Rectal smooth muscle tissue (tissue), 1 donor: ENCODE measurements around the gene CABP4.
"Not testable (repeated sequence)": the region's sequence is repeated elsewhere in the genome, so short reads cannot be mapped to it uniquely, and the experiment has no call there.

Source experiments
- H3K27ac ChIP-seq: one replicate; pipeline ENCODE4 v1.7.0; 2013; ENCODE audit warnings: low read depth, low read length, inconsistent platforms
- H3K27me3 ChIP-seq: one replicate; pipeline ENCODE4 v1.7.0; 2013; ENCODE audit warnings: low read length; ENCODE audit not compliant: control insufficient read depth, insufficient read depth
- H3K36me3 ChIP-seq: one replicate; pipeline ENCODE4 v1.7.0; 2013; ENCODE audit warnings: low read length; ENCODE audit not compliant: control insufficient read depth, insufficient read depth
- H3K4me1 ChIP-seq: one replicate; pipeline ENCODE4 v1.7.0; 2013; ENCODE audit warnings: low read length; ENCODE audit not compliant: control insufficient read depth, insufficient read depth
- H3K4me3 ChIP-seq: one replicate; pipeline ENCODE4 v1.7.0; 2013; ENCODE audit warnings: low read length
- H3K9ac ChIP-seq: one replicate; pipeline ENCODE4 v1.7.0; 2013; ENCODE audit warnings: low read length

The CABP4 gene

DNA sequence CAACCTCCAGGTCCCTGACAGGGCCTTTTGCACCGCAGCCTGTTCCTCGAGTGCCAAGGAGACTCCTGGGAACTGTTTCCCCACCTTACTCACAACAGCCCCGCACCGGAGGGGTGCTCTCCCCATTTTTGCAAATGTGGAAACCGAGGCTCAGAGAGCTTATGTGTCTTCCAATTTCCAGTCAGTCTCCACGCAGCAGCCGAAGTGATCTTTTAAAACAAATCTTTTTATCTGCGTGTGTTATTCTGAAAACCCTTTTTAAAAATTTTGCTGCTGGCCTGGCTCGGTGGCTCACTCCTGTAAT lies 14.3 kb downstream of the CABP4 start:
- no peaks in the 10 kb centered on the region for H3K27me3 ChIP-seq
- H3K27ac ChIP-seq, result peak overlapping the region; percentile 80
- H3K4me1 ChIP-seq, result peaks cover 6% of the 10 kb centered on the region
- H3K4me3 ChIP-seq, result peak overlapping the region; percentile 62
- H3K36me3 ChIP-seq, result no peaks in the 10 kb centered on the region
- H3K9ac ChIP-seq, result peak overlapping the region; percentile 39

DNA sequence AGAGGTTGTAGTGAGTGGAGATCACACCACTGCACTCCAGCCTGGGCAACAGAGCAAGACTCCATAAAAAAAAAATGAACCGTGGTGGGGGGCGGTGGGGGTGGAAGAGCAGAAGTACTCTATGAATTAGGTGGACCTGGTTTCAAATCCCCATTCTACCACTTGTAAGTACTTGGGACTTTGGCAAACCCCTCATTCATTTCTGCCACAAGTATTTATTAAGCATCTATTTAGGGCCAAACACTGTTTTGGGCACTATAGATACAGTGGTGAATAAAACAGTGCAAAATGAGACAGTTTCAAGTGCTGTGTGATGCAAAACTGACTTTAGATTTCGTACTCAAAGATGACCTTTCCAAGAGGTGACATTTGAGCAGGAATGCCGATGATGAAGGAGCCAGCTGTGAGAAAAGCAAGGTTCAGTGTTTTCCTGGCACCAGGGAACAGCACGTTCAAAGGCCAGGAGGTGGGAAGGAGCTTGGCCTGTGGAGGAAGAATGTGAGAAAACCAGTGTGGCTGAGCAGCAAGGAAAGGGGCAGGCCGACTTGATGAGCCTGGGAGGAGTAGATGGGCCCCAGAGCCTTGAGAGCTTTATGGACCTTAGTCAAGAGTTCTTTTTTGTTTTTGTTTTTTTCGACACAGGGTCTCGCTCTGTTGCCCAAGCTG lies 15.3 kb downstream of the CABP4 start:
- Histone ChIP-seq H3K9ac (no peak overlapping the region), H3K36me3 (no peaks in the 10 kb centered on the region), H3K27me3 (no peaks in the 10 kb centered on the region), H3K27ac (no peak overlapping the region), H3K4me1 (peaks cover 6% of the 10 kb centered on the region), H3K4me3 (no peak overlapping the region)

DNA sequence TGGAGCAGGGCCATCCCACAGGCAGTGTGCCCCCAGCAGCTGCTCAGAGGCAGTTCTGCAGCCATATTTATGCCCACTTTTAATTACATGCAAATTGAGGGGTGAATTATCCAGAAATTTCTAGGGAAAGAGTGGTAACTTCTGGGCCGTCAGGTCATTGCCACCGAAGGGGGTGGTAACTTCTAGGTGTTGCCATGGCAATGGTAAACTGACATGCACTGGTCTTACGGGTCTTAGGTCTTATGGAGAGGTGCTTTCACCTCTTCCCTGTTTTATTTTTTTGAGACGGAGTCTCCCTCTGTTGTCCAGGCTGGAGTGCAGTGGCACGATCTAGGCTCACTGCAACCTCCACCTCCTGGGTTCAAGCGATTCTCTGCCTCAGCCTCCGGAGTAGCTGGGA lies 17.7 kb downstream of the CABP4 start:
- no peak overlapping the region for H3K9ac ChIP-seq
- peaks cover 6% of the 10 kb centered on the region for H3K4me1 ChIP-seq

DNA sequence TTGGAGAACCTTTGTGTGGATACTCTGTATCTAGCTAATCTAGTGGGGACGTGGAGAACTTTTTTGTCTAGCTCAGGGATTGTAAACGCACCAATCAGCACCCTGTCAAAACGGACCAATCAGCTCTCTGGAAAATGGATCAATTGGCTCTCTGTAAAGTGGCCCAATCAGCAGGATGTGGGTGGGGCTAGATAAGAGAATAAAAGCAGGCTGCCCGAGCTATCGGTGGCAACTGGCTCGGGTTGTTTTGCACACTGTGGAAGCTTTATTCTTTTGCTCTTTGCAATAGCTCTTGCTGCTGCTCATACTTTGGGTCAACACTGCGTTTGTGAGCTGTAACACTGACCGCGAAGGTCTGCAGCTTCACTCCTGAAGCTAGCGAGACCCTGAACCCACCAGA lies 21.5 kb downstream of the CABP4 start:
- H3K9ac ChIP-seq, H3K27me3 ChIP-seq, H3K4me3 ChIP-seq, H3K27ac ChIP-seq, H3K4me1 ChIP-seq, H3K36me3 ChIP-seq: not testable (repeated sequence)

More for the DNA sequence above, 17.7 kb downstream of the CABP4 start:
- no peak overlapping the region for H3K4me3 ChIP-seq
- H3K27ac ChIP-seq, result no peak overlapping the region
- no peaks in the 10 kb centered on the region for H3K27me3 ChIP-seq
- H3K36me3 ChIP-seq, result no peaks in the 10 kb centered on the region

DNA sequence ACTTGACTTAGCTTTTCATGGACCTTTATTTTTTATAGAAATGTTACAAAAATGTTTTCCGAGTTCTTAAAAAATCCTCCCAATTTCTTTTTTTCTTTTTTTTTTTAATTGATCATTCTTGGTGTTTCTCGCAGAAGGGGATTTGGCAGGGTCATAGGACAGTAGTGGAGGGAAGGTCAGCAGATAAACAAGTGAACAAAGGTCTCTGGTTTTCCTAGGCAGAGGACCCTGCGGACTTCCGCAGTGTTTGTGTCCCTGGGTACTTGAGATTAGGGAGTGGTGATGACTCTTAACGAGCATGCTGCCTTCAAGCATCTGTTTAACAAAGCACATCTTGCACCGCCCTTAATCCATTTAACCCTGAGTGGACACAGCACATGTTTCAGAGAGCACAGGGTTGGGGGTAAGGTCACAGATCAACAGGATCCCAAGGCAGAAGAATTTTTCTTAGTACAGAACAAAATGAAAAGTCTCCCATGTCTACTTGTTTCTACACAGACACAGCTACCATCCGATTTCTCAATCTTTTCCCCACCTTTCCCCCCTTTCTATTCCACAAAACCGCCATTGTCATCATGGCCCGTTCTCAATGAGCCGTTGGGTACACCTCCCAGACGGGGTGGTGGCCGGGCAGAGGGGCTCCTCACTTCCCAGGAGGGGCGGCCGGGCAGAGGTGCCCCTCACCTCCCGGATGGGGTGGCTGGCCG lies 22.3 kb downstream of the CABP4 start:
- H3K9ac ChIP-seq, result not testable (repeated sequence)

DNA sequence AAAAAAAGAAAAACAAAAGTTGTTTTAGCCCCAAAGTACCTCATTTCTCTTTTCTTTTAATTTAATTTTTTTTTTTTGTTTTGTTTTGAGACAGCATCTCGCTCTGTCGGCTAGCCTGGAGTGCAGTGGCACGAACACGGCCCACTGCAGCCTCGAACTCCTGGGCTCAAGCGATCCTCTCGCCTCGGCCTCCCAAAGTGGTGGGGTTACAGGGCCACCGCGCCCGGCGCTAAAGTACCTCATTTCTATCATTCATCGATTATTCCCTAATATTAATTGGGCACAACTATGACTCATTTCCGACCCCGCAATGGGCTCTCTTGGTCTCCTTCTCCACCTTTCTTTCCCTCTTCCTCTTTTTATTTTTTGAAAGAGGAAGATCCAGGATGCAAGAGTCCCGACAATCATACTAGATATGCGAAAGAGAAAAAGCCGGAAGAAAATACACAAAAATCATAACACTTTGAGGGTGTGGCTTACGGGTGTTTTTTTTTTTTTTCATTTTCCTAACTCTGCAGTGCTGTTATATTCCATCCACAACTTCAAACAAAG lies 27.2 kb downstream of the CABP4 start:
- Histone ChIP-seq H3K27me3 (no peaks in the 10 kb centered on the region), H3K36me3 (peaks cover 2% of the 10 kb centered on the region), H3K4me1 (peaks cover 13% of the 10 kb centered on the region), H3K9ac (peak overlapping the region; percentile 45), H3K27ac (peak overlapping the region; percentile 86), H3K4me3 (peak overlapping the region; percentile 79)

More for the DNA sequence above, 22.3 kb downstream of the CABP4 start:
- H3K4me1 ChIP-seq, H3K27ac ChIP-seq, H3K36me3 ChIP-seq, H3K27me3 ChIP-seq, H3K4me3 ChIP-seq: not testable (repeated sequence)

DNA sequence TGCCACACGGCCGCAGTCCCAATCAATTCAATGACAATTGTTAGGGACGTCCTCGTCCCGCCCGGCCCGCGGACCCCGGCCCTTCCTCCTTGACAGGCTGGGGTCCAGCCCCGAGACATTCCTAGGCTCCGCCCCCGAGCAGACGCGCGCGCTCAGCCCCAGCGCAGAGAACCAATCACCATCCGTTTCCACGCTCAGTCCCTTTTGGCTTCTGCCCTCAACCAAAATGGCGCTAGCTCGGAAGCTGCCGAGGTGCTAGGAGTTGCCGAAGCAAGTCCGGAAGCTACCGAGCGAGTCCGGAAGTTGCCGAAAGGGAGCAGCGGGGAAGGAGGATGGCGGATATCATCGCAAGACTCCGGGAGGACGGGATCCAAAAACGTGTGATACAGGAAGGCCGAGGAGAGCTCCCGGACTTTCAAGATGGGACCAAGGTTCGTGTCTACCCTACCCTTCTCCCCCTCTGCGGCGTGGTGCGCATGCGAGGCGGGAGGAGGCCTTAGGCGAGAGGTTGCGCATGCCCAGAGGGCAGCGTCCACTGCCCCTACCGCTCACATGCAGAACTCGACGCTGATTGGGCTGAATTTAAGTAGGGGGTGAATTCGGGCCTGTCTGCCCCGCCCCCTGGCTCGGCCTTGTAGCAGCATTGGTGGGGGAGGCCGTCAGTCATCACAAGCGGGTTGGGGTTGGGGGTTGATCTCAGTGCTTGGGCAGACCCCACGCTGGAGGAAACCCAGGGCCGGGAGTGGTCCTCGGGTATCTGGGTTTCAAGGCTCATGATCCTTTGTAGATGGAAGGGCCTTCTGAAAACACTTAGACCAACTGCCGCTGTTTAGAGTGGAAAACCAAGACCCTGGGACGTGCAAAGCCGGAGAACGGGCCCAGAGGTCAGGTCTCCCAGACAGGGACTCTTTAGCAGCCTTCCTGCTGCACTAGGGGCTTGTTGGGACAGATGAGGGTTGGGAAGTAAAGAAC lies 28.0 kb downstream of the CABP4 start, which contains the start of gene AIP:
Gene AIP (plus strand): TSS at position 200 of the 972 bp plus-strand sequence. CDS start 133 bp downstream, at position 333.
- H3K4me3 ChIP-seq, result peak within 1 kb of the TSS; percentile 79
- H3K4me1 ChIP-seq, result peaks cover 13% of the 10 kb centered on the region
- H3K9ac ChIP-seq, result peak within 1 kb of the TSS; percentile 69
- peaks cover 6% of the 10 kb centered on the region for H3K36me3 ChIP-seq
- peak within 1 kb of the TSS; percentile 86 for H3K27ac ChIP-seq
- no peaks in the 10 kb centered on the region for H3K27me3 ChIP-seq

DNA sequence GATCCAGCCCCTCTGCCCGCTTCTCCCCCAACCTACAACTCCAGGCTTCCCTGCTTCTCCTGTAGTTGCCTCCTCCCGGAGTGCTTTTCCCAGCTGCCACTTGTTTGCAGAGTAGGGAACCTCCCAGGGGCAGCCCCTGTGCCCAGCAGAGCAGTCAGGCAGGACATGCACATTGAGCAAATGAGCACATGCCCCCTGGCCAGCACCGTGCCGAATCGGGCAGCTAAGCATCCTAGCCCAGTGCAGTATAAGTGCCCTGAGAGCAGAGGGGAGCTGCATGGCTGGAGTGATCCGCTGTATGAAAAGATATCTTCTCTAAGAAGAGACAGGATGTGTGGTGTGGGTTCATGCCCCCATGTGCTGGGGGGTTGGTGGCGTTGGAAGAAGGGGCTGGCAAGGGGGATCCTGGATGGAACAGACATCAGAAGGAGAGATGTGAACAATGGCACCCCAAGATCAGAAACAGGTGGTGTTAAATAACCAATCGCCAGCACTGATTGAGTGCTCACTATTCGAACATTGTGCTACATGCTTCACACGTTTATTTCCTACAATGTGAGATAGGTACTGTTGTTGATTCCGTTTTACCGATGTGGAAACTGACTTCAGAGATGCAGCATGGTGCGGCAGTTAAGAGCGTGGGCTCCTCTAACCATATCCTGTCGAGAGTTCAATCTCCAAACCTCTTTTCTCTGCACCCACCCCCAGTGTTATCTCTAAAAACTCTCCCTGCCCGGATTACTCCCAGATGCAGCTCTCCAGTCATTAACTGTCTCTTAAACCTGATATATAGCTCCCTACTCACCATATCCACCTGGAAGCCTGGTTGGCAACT lies 28.9 kb downstream of the CABP4 start:
- Histone ChIP-seq H3K27ac (no peak overlapping the region), H3K9ac (no peak overlapping the region), H3K4me3 (peak overlapping the region; percentile 79)

DNA sequence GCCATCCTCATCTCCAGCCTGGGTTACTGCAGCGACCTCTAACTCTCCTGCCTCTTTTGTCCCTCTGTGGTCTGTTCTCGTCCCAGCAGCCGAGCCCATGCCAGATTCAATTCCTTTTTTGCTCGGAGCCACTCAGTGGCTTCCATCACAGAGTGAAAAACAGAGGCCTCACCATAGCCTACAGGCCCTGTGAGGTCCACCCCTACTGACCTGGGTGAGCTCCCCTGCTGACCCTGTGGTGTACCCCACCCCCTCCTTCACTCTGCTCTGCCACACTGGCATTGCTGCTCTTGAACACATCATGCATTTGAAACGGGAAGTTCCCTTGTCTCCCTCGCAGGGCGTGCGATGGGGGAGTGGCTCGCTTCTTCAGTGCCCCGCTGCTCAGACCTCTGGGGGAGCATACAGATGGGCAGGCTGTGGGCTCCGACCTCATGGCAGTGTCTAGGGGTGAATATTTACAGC lies 29.7 kb downstream of the CABP4 start:
- H3K36me3 ChIP-seq, result peaks cover 9% of the 10 kb centered on the region
- peaks cover 13% of the 10 kb centered on the region for H3K4me1 ChIP-seq
- peak overlapping the region; percentile 22 for H3K4me3 ChIP-seq
- H3K9ac ChIP-seq, result peak overlapping the region; percentile 21
- H3K27me3 ChIP-seq, result no peaks in the 10 kb centered on the region
- no peak overlapping the region for H3K27ac ChIP-seq

More for the DNA sequence above, 28.9 kb downstream of the CABP4 start:
- Histone ChIP-seq H3K36me3 (peaks cover 7% of the 10 kb centered on the region), H3K4me1 (peaks cover 13% of the 10 kb centered on the region), H3K27me3 (no peaks in the 10 kb centered on the region)

DNA sequence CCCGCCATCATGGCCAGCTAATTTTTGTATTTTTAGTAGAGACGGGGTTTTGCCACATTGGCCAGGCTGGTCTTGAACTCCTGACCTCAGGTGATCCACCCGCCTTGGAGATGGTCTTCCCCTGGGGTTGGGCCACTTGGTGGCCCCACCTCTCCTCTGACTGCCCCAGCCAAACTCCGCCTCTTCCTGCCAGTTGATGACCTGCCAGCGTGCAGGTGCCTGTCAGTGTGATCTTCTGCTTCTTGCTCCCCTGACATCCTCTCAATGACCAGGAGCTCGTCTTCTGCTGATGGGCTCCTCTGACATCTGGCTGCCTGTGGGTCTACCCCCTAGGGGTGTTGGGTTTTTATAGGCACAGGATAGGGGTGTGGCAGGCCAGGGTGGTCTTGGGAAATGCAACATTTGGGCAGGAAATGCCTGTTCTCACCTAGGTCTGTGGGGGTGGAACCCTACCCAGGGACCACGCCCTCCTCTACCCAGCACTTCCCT lies 30.8 kb downstream of the CABP4 start:
- H3K4me3 ChIP-seq, H3K9ac ChIP-seq, H3K27me3 ChIP-seq, H3K27ac ChIP-seq: not testable (repeated sequence)
- peaks cover 13% of the 10 kb centered on the region for H3K36me3 ChIP-seq
- H3K4me1 ChIP-seq, result peaks cover 13% of the 10 kb centered on the region

DNA sequence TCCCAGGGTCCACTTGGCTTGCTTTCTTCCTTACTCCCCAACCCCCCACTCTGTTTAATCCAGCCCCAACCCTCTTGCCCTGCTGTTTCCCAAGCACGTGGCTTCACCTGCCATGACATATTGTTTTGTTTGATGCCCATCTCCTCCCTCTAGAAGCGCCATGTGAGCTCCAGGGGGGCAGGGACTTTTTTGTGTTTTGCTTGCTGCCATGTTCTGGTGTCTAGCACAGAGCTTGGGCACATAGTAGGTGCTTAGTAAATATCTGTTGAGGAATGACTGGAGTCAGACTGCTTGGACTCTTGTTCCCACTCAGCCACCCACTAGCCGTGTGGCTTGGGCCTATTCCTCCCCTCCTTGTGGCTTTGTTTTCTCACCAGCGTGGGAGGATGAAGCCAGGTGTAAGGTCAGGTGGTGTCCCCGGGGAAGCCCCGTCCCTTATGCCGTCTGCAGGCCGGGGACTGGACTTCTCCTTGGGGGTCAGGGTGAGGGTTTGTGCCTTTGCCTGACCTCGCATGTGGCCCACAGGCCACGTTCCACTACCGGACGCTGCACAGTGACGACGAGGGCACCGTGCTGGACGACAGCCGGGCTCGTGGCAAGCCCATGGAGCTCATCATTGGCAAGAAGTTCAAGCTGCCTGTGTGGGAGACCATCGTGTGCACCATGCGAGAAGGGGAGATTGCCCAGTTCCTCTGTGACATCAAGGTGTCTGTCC lies 31.5 kb downstream of the CABP4 start:
- H3K27me3 ChIP-seq, result no peaks in the 10 kb centered on the region
- H3K4me1 ChIP-seq, result peaks cover 13% of the 10 kb centered on the region
- H3K36me3 ChIP-seq, result peaks cover 13% of the 10 kb centered on the region
- H3K4me3 ChIP-seq, result no peak overlapping the region
- H3K27ac ChIP-seq, result no peak overlapping the region
- no peak overlapping the region for H3K9ac ChIP-seq
